ENCODE data around the gene ZMIZ1.

Gene ZMIZ1

DNA sequence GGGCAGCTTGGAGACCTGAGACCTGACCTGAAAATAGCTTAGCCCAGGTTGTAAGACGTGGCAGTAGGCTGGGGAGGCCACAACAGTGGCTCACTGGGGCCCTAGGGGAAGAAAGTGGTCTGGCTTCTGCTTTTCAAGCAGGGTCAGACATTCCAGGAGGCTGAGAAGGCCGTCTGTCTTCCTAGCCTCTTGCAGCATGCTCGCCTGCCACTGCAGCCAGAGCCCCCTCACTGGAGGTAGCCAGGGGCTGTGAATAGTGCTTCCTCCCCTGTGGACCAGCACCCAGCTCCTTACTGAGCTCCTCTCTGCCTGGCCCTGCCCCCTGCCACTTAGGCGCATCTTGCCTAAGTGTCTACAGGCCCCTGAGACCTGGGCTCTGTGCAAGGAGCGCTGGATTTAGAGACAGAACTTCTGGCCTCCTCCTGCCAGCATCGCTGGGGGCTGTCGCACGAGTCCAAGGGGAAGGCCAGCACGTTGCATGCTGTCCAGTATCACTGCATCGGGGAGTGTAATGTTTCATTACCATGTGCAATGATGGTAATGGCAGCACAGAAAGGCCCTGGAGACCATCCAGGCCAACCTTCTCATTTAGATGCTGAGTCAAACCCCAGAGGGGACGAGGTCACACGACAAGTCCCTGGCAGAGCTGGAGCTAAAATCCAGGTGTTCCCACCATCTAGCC is 12.7 kb downstream of the ZMIZ1 start:
- TF ChIP-seq, protein P1, sequence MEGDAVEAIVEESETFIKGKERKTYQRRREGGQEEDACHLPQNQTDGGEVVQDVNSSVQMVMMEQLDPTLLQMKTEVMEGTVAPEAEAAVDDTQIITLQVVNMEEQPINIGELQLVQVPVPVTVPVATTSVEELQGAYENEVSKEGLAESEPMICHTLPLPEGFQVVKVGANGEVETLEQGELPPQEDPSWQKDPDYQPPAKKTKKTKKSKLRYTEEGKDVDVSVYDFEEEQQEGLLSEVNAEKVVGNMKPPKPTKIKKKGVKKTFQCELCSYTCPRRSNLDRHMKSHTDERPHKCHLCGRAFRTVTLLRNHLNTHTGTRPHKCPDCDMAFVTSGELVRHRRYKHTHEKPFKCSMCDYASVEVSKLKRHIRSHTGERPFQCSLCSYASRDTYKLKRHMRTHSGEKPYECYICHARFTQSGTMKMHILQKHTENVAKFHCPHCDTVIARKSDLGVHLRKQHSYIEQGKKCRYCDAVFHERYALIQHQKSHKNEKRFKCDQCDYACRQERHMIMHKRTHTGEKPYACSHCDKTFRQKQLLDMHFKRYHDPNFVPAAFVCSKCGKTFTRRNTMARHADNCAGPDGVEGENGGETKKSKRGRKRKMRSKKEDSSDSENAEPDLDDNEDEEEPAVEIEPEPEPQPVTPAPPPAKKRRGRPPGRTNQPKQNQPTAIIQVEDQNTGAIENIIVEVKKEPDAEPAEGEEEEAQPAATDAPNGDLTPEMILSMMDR (IDR thresholded peaks at IDR 0.05): no peak
- TF ChIP-seq ZFX (IDR thresholded peaks at IDR 0.05; ENCODE audit: borderline replicate concordance): no peak
- no peak overlapping the region for H3K27ac ChIP-seq

DNA sequence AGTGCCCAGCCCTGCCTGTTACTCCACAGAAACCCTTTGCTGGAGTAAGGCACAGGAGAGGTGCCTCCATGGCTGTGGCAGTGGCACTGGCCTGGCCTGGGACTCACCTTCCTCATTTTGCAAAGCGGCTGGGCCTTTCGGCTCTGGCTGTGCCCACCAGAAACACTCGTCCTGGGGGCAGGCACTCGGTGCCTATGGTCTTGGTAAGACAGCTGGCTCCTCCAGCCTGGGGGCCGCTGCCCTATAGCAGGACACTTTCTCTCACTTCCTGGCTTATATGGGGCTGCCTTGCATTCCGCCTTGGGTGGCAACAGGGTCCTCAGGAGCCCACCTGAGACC is 13.2 kb downstream of the ZMIZ1 start:
- H3K27ac ChIP-seq: no peak overlapping the region
- TF ChIP-seq ZFX (IDR thresholded peaks at IDR 0.05; ENCODE audit: borderline replicate concordance): no peak
- TF ChIP-seq, protein P1 (IDR thresholded peaks at IDR 0.05): no peak

DNA sequence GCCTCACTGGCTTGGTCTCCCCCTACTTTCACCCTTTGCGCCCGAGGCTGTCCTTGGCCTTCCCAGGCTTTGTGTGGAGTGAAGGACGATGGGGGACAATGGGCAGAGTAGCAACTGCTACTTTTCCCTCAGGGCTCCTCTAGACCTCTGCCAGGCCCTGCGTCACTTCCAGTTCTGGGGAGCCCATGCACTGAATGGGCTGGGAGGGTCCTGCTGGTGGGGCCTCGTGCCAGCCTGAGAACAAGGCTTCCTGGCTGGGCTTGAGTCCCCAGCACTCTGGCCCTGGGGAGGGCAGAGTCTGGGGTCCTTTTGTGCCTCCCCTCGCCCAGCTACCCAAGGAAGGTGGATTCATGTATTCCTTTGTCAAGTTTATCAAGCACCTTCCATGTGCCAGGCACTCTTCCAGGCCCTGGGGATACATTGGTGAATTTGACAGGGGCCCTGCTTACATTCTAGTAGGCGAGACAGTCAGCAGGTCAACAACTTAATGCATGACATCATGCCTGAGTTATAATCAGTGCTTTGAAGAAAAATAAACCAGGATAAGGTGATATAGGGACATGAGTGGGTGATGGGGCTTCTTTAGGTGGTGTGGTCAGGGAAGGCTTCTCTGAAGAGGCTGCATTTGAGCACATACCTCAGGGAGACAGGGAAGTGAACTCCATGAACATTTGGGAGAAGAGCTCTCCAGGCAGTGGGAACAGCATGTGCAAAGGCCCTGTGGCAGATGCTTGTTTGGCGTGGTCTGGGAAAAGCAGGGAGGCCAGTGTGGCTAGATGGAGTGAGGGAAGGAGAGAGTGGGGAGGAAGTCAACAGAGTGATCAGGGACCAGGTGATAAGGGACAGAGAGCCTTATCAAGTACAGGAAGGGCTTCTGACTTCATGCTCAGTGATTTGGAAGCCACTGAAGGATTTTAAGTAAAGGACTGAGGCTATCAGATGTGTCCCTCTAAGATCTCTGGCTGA is 14.1 kb downstream of the ZMIZ1 start:
- H3K27ac ChIP-seq: no peak overlapping the region
- TF ChIP-seq, protein P1 (IDR thresholded peaks at IDR 0.05): no peak
- no peak for TF ChIP-seq ZFX (IDR thresholded peaks at IDR 0.05; ENCODE audit: borderline replicate concordance)

DNA sequence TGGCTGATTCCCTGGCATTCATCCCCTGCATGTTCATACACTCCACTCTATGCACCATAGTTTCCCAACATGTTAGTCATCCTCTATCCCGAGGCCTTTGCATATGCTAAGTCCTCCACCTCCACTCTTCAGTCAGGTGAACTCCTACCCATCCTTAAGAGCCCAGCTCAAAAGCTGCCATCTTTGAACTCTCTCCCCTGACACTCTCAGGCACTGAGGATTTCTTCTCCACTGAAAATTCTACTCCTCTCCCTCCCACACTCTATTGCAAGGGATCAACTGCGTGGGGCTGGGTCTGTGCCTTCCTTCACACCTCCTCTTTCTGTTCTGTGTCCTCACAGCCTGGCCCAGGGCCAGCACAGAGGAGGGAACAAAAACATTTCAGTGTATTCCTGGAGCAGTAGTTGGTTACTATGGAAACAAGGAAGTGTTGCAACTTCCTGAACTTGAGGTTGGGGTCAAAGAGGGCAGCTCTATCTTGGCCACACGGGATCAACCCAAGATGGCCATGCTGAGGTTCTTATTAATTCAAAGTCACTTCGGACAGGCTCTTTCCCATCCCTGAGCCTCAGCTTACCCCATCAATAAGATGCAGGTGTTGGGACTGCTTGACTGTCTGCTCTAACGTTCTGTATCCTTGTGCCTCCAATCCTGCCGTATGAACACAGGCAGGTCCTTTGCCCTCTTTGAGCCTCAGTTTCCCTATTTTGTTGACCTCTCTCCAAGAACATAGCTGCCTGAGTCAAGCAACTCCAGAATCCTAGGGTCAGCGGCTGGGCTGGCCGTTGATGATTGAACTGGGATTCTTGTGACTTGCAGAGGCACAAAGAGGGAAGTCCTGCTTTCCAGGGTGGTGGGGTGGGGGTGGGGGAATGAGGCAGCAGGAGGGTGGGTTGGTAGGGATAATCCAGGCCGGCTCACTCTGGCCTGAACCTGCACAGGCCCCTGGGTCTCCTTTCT is 15.5 kb downstream of the ZMIZ1 start:
- no peak overlapping the region for H3K27ac ChIP-seq
- TF ChIP-seq, protein P1 (IDR thresholded peaks at IDR 0.05): no peak
- no peak for TF ChIP-seq ZFX (IDR thresholded peaks at IDR 0.05; ENCODE audit: borderline replicate concordance)

DNA sequence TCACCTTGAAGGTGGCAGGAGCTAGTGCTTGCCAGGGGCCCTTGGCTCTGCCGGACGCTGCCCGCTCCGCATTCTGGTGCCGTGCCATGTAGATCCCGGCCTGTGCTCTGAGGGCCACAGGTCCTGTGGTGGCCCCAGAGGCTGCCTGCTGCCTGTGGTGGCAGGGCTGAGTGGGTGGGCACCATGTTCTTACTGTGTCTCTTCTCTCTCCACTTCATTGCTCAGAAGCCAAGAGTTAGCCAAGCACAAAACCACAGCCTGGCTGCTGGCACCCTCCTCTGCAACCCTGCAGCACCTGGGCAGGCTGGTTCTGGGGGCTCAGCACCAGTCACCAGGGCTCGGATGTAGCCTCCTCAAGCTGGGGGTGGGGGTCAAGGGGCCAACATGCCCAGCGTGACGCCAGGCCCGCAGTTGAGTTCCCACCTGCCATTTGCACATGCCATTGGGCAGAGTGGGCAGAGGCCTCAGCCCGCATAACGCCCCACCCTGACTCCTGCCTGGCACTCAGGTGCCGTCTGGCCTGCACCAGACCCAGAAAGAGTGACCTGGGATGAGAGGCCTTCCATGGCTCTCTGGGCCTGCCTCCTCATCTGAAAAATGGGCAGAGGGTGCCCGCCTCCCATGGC is 16.3 kb downstream of the ZMIZ1 start:
- TF ChIP-seq, protein P1 (IDR thresholded peaks at IDR 0.05): no peak
- TF ChIP-seq ZFX (IDR thresholded peaks at IDR 0.05; ENCODE audit: borderline replicate concordance): no peak
- no peak overlapping the region for H3K27ac ChIP-seq

DNA sequence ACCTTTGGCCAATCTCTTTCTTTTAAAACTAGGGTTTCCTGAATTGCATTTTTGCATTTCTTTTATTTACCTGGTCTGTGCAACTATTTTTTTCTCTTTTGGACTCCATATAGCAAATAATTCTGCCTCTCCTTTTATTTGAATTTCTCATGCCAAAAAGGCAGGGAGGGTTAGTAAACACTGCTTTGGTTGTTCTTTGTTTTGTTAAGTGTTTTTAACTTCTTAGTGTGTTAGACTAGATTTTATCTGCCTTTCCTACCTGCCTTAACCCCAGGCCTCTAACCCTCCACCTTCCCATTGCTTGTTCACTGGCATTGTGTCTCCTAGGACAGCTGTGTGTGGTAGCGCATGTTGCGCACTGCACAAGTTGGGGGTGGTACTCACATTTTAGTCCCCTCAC is 18.1 kb downstream of the ZMIZ1 start:
- TF ChIP-seq, protein P1 (IDR thresholded peaks at IDR 0.05): no peak
- TF ChIP-seq ZFX (IDR thresholded peaks at IDR 0.05; ENCODE audit: borderline replicate concordance): no peak
- H3K27ac ChIP-seq: no peak overlapping the region
